SW 1271 (cell line): ENCODE data around the gene PEX7.
"Not testable (repeated sequence)": the region's sequence is repeated elsewhere in the genome, so short reads cannot be mapped to it uniquely, and the experiment has no call there.

Experiments used
- DNase-seq, 2 experiments: peaks; one replicate each; lab custom pipeline; 2025; lab: John Stamatoyannopoulos, UW

The PEX7 gene

DNA sequence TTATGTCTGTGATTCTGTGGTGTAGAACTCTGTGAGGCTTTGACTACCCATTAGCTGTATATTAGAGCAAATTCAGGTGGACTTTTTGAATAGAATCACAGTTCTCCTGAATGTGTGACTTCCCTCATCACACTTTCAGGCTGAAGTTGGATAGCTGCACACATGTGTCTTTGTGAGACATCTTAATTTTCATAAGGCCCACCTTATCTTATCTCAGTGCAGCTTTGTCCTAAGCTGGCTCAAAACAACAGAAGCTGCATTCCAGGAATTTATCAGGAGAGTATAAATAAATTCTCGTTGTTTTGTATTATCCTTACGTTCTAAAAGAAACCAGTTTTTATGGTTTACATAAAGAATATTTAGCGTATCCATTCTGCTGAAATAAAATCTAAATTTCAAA, 73.5 kb downstream of the PEX7 start:
- no peak for DNase-seq

GRCh38 chr6:136897071-136897470, 74.7 kb downstream of the PEX7 start:
- no peak for DNase-seq

DNA sequence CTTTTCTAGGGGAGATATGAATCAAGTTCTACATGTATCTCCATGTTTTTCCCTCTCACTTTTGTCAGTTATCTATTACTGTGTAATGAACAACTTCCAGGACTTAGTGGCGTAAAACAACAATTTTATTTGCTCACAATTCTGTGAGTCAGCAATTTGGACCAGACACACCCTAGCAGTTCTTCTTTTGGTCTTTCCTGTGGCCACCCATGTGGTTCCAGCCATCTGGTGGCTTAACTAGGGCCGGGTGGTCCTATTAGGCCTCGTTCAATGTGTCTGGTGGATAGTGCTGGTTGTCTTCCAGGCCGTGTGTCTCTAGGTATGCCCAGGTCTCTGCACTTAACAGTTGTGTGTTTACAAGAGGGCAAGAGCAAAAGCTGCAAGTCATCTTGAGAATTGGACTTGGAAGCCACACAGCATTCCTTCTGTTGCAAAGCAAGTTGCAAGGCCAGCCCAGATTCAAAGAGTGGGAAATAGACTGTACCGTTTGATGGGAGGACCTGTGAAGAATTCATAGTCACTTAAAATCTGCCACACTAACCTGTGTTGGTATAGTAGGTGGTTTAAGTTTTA, 78.9 kb downstream of the PEX7 start:
- DNase-seq = no peak

- DNase-seq = not testable (repeated sequence)
Measured at GRCh38 chr6:136904477-136904876, 82.1 kb downstream of the PEX7 start.

- DNase-seq = no peak
Measured at GRCh38 chr6:136914947-136915346, 92.6 kb downstream of the PEX7 start.

- DNase-seq = no peak
Measured at GRCh38 chr6:136918706-136919105, 96.3 kb downstream of the PEX7 start.

DNA sequence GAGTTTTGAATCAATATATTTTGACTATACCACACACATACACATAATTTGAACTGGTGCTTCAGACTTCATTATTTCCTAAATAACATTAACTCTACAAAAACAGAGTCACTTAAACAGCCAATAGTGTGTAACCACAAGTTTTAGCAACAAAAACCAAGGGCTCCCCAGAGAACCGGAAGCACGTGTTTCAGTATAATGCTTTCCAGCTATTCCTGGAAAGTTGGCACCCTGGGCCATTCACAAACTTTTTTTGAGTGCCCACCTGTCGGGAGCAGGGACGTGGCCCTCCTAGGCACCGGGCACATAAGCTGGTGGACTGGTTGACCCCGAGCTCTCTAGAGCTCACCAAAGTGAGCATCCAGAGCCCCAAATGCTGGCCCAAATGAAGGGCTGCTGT, 97.8 kb downstream of the PEX7 start:
- DNase-seq = no peak

DNA sequence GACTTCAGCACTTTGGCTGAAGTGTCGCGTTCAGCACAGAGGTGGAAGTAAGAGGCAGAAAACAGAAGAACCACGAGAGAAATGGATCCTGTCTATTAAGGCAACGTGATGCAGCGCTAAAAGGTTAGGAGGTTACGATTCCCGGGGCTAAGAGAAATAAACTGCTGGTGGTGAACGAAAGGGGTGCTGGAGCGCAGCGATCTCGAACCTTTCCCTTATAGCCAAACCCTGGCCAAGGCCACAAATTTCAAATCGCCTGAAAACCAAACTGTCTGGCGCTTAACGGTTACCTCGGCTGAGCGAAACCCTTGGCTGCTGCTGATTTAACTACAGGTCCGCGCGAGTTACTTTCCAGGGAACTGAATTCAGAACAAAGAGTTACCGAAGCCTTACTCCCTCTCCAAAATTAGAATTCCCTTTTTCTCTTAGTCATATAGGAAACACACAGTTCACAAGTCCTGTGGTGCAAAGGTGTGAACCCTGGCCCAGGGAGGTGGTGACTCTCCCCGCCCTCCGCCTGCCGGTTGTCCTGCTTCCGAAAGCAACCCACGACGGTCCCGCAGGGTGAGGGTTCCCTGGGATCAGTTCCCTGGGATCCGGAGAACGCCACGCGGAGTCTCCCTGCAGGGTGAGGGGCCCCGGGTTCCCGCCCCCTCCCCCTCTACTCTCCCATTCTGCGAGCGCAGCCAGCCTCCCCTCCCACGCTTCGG, 98.4 kb downstream of the PEX7 start:
- DNase-seq = no peak

DNA sequence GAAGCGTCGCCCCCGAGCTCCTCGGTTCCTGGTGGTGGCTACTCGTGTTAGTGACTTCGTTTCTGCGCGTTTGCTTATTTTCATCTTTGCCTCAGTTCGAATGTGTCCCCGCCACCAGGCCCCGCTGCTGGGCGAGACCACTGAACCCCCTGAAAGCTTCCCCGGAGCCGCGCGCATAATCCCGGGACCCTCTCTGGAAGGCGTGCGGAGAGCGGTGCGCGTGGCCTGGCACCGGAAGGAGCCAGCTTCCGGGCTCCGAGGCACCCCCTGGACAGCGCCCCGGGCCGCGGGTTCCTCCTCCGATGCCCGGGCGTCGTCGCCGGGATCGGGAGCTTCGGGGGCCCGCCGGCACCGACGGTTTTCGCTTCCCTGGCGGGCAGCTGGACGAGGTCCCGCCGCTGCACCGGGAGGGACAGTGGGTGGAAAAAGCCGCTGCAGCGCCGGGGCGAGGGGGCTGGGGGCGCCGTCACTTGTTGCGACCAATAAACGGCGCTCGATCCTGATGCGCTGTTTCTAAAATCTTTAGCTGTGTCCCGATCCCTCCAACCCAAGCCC, 99.1 kb downstream of the PEX7 start:
- no peak for DNase-seq

- no peak for DNase-seq
Measured at GRCh38 chr6:136921936-136922684, 99.7 kb downstream of the PEX7 start, which contains the start of gene SLC35D3. Gene SLC35D3, plus strand, starts transcription at chr6:136922301. Its CDS starts 128 bp downstream, at chr6:136922429.

GRCh38 chr6:136922685-136923006, 100.3 kb downstream of the PEX7 start:
- no peak for DNase-seq

- no peak for DNase-seq
Measured at GRCh38 chr6:136923116-136923953, 100.9 kb downstream of the PEX7 start.

- DNase-seq = no peak
Measured at GRCh38 chr6:136923954-136924673, 101.7 kb downstream of the PEX7 start.

DNA sequence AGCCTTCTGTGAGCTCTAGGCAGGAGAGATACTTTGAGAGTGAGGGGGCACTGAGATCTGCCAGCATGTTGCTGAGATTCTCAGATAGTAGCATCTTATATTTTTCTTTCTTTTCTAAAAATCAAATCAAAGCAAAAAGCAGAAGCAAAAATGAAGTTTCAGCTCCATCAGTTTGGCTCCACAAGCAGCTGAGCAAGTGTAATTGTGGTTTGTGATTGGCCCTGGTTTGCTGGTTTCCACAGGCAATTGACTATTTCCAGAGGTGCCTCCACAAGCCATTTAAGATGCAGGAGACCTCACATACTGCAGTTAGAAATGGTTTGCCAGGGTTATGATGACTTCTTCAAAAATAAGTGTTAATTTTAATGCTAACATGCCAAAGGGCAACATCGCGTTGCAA, 104.0 kb downstream of the PEX7 start:
- DNase-seq = no peak

DNA sequence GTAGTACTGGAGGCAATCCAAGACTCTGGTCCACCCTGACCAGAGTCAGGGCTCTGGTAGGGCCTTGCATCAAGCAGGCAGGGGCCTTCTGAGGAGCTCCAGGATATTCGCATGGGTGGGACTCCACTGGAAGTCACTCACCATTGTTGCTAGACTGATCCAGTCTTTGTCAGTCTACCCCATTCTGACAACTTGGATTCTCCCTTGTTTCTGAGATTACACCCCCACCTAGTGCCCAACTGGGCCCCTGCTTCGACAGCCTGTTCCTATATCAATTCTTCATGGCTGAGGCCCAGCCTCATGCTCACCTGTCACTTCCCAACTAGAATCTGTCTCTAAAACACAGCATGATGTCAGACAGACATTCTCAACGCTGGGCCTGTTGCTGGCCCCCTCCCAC, 104.9 kb downstream of the PEX7 start:
- DNase-seq = peak in 1 of 2 experiments; percentile 16

DNA sequence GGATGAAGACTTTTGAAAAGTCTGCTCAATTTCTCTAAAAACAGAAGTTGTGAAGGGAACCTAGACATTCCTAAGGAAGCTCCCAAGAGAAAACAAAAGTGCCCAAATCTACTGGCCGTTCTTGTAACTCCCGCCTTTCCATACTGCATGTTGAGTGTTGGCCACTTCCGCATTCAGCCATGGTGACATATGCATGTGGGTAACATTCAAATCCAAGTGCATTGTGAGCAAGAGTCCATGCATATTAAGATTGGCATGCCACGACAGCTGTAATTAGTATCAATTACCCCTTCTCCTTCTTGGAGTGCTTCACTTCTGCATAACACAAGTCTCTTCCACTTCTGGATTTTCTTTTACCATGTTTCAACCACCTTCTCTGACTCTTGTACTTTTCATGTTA, 108.1 kb downstream of the PEX7 start:
- no peak for DNase-seq

DNA sequence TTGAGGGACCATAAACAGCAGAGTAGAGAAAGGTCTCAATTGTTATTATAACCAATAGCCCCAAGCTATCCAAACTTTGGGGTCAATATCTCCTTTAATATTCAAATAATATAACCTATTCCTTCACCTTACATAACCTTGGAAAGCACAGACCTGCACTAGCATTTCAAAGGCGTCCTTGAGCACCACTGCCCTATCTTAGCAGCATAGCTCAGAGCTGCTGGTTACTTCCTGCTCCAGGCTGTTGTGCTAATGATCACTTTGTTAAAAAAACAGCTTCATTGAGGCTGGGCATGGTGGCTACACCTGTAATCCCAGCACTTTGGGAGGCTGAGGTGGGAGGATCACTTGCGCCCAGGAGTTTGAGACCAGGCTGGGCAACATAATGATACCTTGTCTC, 110.2 kb downstream of the PEX7 start:
- no peak for DNase-seq

- DNase-seq = no peak
Measured at GRCh38 chr6:136945072-136945471, 122.7 kb downstream of the PEX7 start.

- no peak for DNase-seq
Measured at GRCh38 chr6:136945711-136946121, 123.3 kb downstream of the PEX7 start.

DNA sequence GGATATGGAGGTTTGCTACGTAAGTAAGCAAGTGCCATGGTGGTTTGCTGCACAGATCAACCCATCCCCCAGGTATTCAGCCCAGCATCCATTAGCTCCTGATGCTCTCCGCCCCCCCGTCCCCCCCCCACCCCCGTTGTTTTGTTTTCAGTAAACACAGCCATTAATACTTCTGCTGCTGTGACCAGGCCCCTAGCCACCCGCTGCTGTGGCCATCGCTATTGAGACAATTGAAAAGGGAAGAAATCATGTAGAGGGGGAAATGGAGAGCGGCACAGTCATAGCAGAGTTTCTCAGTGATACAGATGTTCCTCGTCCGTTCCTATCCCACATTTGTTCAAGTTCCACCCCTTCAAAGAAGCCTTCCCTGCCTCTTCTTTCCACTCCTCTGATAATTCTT, 124.6 kb downstream of the PEX7 start:
- no peak for DNase-seq

- not testable (repeated sequence) for DNase-seq
Measured at GRCh38 chr6:136949957-136950356, 127.6 kb downstream of the PEX7 start.
